ENCODE results near the gene NTHL1.

The NTHL1 gene

DNA sequence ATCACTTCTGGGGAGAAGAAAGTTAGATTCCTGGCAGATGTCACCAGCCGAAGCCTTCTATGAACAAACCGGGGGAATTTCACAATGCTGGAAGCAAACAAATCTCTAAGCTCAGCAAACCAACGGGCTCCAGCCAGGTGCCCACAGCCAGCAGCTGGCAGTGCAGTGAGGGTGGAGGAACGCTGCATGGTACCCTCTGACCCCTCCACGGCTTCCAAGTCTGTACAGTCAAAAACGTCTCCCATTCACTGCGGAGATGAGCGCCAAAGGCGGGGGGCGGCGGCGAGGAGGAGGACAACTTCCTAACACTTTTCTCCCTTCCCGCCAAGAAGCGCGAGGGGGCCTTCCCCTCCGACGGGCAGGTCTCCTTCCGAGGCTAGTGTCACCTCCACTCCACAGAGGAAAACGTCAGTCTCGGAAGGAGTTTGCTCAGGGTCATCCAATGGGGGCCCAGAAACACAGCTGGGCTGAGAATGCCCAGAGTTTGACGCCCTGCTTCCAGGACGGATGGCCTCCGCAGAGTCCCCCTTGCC is 38.9 kb downstream of the NTHL1 start:
- no peak for DNase-seq (ENCODE audit: low read depth)
- no peak for TF ChIP-seq CTCF (IDR thresholded peaks at IDR 0.05; ENCODE audit: control insufficient read depth, insufficient read depth, low read depth, low read length, missing control alignments)
- H3K4me3 ChIP-seq (ENCODE audit: control insufficient read depth, low read depth, low read length): peak overlapping the region; percentile 56

- peak overlapping the region; percentile 56 for H3K4me3 ChIP-seq (ENCODE audit: control insufficient read depth, low read depth, low read length)
- no peak for TF ChIP-seq CTCF (IDR thresholded peaks at IDR 0.05; ENCODE audit: control insufficient read depth, insufficient read depth, low read depth, low read length, missing control alignments)
- DNase-seq (ENCODE audit: low read depth): peak; percentile 68
These were observed 39.6 kb downstream of the NTHL1 start for GRCh38 chr16:2008009-2008526.

GRCh38 chr16:2007081-2007836 is 40.4 kb downstream of the NTHL1 start:
- no peak for TF ChIP-seq CTCF (IDR thresholded peaks at IDR 0.05; ENCODE audit: control insufficient read depth, insufficient read depth, low read depth, low read length, missing control alignments)
- DNase-seq (ENCODE audit: low read depth): no peak
- H3K4me3 ChIP-seq (ENCODE audit: control insufficient read depth, low read depth, low read length): peak overlapping the region; percentile 56

DNA sequence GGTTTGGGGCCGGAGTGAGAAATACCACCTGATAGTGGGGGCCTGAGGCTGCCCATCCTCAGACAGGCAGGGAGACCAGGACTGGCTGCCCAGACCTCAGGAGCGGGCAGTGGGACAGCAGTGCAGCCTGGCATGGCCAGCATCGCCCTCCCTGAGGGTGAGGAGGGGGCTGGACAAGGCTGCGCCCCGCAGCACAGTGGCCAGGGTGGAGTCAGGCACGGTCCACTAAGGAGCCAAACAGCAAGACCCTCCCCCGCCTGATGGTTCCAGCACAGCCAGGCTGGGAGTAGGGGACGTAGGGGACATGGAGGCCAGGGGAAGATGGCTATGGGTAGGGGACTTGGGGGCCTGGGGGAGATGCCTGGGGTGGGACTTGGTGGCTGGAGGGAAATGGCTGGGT is 41.3 kb downstream of the NTHL1 start:
- TF ChIP-seq CTCF (IDR thresholded peaks at IDR 0.05; ENCODE audit: control insufficient read depth, insufficient read depth, low read depth, low read length, missing control alignments): no peak
- no peak for DNase-seq (ENCODE audit: low read depth)
- H3K4me3 ChIP-seq (ENCODE audit: control insufficient read depth, low read depth, low read length): no peak overlapping the region

DNA sequence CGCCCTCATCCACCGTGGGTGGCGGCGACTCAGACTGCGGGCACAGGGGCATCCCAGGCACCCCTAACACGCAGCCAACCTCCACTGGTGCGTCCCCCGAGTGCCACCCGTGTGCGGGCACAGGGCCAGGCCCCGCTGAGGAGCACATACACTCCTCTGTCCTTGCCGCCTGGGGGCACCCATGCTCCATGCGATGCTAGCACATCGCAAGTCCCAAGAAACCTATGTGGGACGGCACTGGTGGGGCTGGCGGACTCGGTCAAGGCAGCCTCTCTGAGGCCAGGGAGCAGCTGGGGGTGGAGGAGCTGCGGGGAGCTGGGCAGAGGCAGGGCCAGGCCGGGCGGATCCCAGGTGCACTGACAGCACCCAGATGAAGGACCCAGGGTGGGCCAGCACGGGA is 42.0 kb downstream of the NTHL1 start:
- no peak for TF ChIP-seq CTCF (IDR thresholded peaks at IDR 0.05; ENCODE audit: control insufficient read depth, insufficient read depth, low read depth, low read length, missing control alignments)
- no peak overlapping the region for H3K4me3 ChIP-seq (ENCODE audit: control insufficient read depth, low read depth, low read length)
- DNase-seq (ENCODE audit: low read depth): no peak

- TF ChIP-seq CTCF (IDR thresholded peaks at IDR 0.05; ENCODE audit: control insufficient read depth, insufficient read depth, low read depth, low read length, missing control alignments): no peak
- no peak for DNase-seq (ENCODE audit: low read depth)
- no peak overlapping the region for H3K4me3 ChIP-seq (ENCODE audit: control insufficient read depth, low read depth, low read length)
These were observed 42.7 kb downstream of the NTHL1 start for GRCh38 chr16:2004795-2005517.
